GM18505 (cell line): ENCODE data around the gene IFNE.

ENCODE experiments used
- ATAC-seq: cut with Tn5 transposase; IDR thresholded peaks from one replicate; pipeline ENCODE4 v1.9.1; 2021; ENCODE audit not compliant: unreplicated experiment
- POLR2A ChIP-seq: IDR thresholded peaks from 4 replicates; pipeline ENCODE4 v1.6.1; 2011; ENCODE audit warnings: borderline replicate concordance; ENCODE audit not compliant: insufficient read depth, insufficient read length; ENCODE audit errors: extremely low read depth

IFNE gene

DNA sequence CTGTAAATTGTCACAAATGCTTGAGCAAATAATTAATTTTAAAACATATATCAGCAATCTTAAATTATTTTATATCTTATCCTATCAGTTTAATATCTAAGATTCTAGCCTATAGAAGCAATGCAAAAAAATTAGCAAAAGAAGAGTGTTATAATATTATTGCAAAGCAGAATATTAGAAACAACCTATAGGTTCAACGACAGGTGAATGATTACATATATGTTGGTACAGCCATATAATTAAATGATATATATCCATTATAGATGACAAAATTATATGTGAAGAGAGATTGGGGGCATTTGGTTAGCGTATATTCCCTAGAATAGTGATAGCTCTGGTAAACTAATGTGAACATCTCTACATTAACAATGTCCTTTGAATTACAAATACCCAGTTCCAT, at the start of gene IFNE:
Gene IFNE (minus strand): TSS at position 101 of the 400 bp plus-strand sequence. CDS start 619 bp downstream, outside the sequence.
- no peak for ATAC-seq
- no peak for TF ChIP-seq POLR2A

- TF ChIP-seq POLR2A = no peak
- ATAC-seq = no peak
Measured at GRCh38 chr9:21528123-21528808, 46.2 kb upstream of the IFNE start.

DNA sequence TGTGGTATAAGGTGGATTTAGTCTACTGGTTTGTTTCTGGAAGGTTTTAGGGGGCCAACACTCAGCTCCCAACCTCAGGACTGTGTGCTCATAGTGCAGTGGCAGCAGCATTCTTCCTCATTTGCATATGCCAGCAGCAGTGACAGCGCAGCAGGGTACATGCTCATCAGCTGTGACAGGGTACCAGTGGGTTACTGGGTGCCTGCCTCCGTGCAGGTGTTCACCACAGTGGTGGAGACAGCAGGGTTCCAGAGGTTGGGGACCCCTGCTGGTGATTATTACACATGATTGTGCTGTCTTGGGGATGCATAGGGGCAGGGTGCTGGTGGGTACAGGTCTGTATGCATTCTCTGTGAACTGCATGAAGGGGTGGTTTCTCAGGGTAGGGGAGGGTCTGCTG, 45.5 kb upstream of the IFNE start:
- ATAC-seq = peak; percentile 66
- no peak for TF ChIP-seq POLR2A

DNA sequence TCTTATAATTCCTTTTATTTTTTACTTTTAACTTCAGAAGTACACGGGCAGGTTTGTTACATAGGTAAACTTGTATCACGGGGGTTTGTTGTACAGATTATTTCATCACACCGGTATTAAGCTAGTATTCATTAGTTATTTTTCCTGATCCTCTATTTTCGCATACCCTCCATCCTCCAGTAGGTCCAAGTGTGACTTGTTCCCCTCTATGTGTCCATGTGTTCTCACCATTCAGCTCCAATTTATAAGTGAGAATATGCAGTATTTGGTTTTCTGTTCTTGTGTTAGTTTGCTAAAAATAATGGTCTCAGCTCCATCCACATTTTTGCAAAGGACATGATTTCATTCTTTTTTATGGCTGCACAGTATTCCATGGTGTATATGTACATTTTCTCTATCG, 43.1 kb upstream of the IFNE start:
- no peak for ATAC-seq
- no peak for TF ChIP-seq POLR2A

GRCh38 chr9:21524099-21524830, 42.2 kb upstream of the IFNE start:
- ATAC-seq = no peak
- no peak for TF ChIP-seq POLR2A

GRCh38 chr9:21523021-21524014, 41.2 kb upstream of the IFNE start:
- TF ChIP-seq POLR2A = no peak
- no peak for ATAC-seq

DNA sequence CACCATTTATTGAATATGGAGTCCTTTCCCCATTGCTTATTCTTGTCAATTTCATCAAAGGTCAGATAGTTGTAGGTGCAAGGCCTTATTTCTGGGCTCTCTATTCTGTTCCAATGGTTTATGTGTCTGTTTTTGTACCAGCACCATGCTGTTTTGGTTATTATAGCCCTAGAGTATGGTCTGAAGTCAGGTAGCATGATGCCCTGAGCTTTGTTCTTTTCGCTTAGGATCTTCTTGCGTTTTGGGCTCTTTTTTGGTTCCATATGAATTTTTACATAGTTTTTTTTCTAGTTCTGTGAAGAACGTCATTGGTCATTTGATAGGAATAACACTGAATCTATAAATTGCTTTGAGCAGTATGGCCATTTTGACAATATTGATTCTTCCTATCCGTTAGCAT, 40.2 kb upstream of the IFNE start:
- ATAC-seq = no peak
- TF ChIP-seq POLR2A = no peak

GRCh38 chr9:21521448-21521847, 39.3 kb upstream of the IFNE start:
- no peak for ATAC-seq
- TF ChIP-seq POLR2A = no peak

DNA sequence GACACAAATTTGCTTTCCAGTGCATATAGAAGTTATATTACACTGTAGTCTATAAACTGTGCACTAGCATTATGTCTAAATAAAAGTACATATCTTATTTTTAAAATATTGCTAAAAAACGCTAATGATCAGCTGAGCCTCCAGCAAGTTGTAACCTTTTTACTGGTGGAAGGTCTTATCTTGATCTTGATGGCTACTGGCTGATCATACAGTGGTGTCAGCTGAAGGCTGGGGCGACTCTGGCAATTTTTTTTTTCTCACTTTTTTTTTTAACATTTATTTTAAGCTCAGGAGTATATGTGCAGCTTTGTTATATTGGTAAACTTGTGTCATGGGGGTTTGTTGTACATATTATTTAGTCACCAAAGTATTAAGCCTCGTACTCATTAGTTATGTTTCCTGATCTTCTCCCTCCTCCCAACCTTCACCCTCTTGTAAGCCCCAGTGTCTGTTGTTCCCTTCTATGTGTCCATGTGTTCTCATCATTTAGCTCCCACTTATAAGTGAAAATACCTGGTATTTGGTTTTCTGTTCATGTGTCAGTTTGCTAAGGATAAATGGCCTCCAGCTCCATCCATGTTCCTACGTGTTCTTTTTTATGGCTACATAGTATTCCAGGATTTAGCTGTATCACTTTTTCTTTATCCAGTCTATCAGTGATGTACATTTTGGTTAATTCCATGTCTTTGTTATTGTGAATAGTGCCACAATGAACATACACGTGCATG, 38.6 kb upstream of the IFNE start:
- no peak for ATAC-seq

GRCh38 chr9:21519855-21520434, 37.8 kb upstream of the IFNE start:
- TF ChIP-seq POLR2A = no peak
- ATAC-seq = no peak

More for the DNA sequence above, 38.6 kb upstream of the IFNE start:
- no peak for TF ChIP-seq POLR2A

DNA sequence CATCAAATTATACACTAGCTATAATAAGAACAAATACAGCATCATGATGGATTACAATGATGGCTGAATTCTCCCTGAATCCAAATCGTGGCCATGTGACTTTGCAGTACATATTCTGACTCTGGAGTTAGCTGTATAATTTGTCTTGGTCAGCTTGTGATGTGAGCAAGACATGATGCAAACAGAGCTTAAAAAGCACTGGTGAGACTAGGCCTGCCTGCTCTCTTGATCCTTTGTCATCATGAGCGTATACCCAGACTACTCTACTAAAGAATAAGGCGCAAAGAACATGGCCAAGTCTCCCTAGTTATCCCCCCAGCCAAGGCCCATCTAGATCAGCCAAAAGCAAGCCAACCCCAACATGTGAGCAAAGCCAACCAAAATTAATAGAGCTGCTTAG, 34.7 kb upstream of the IFNE start:
- no peak for TF ChIP-seq POLR2A
- no peak for ATAC-seq

DNA sequence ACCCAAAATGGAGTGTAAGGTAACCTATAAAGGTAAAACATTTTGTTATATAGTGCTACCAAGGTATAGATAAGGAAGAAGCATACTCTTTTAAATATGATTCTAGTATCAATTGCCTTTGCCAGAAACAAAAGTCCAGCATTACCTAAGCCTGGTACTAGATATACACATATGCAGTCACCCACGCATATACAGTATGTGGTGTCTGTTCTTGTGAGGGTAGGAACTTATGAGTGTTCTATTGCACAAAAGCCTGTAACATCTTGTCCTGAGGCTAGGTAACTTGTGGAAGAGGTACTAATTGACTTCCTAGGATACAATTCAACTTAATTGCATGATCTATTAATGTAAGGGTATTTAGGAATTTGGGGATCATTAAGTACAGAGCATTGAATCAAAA, 31.3 kb upstream of the IFNE start:
- ATAC-seq = no peak
- no peak for TF ChIP-seq POLR2A
